ENCODE results near the gene RPS29.

DNA sequence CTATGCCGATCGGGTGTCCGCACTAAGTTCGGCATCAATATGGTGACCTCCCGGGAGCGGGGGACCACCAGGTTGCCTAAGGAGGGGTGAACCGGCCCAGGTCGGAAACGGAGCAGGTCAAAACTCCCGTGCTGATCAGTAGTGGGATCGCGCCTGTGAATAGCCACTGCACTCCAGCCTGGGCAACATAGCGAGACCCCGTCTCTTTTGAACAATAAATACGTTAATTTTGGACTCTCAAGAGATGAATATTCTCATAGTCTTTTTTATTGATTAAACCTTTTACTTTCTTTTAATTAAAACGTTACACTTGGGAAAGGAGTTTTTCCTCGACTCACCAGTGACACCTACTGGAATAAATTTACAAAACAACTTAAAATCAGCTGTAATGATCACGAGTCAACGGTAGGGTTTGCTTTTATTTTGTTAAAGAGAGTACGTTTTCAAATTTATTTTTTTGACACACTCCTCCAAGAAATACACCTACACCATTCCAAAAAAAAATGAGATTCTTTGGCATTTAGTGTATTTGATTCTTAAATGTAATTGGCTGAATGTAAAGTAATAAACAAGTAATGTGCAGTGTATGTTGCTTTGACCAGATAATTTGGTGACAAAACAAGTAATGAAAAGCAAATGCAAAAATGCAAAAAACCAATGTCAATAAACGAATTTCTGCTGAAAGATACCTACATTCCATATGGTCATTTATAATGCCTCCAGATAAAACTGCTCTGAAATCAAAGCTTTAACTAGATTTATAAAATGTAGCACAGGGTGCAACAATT lies 687 bp upstream of the RPS29 start:
- TF ChIP-seq ZNF274 (IDR thresholded peaks at IDR 0.05; ENCODE audit: low read depth, low read length) (no peak), YY1 (IDR thresholded peaks at IDR 0.05; ENCODE audit: insufficient read depth, insufficient read length) (no peak), SUZ12 (IDR thresholded peaks at IDR 0.05; ENCODE audit: extremely low read depth, insufficient read depth, insufficient read length) (no peak)
